Stimulated activated CD4-positive, alpha-beta T cell treated with anti-CD3 and anti-CD28 coated beads, TNF-alpha, amount 100 ng/mL, for 24 hours (primary cell): ENCODE results near the gene APCDD1.

Source experiments
- DNase-seq, 3 experiments: peaks; one replicate each; pipeline ENCODE4 v3.0.0-alpha.2; 2020; ENCODE audit warnings: low read depth in 3 of 3

The APCDD1 gene

DNA sequence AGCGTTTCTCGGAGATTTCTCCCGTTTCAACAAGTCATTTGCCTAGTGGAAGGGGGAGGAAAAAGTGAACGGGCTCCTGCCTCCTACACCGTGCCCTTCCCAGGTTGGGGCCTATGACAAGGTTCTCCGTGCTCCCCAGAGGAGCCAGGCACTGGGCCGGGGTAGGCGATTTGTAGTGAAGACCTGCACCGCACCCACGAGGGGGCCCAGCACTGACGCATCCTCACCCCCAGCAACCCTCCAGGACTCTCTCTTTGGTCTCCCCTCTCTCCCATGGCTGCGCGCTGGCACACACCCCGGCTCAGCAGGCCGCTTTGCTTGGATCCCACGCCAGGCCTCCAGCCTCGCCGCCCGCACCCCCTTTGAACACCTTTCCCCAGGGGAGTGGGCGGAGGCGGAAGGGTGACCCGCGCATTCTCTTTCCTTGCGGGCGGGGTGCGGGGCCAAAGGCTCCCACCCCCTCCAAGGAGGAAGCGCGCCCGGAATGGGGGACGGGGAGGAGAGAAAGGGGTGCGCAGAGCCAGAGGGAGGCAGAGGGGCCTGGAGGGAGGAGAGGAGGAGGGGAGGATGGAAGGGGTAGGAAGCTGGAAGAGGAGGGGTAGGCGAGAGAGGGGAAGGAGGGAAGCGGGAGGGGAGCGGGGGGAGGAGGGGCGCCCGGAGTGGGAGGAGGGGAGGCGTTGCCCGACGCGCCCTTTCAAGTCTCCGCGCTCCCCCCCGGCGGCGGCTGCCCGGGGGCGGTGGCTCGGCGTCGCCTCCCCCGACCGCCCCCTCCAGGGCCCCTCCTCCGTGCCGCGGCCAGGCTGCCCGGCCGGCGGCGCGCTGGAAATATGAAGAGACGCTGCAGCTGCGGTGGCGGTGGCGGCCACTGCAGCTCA is at the start of gene APCDD1:
TSS of gene APCDD1 (plus strand) at position 830 of the 875 bp plus-strand sequence. CDS start 347 bp downstream, outside the sequence.
- no peak for DNase-seq

- no peak for DNase-seq
These were observed 49.4 kb upstream of the APCDD1 start for GRCh38 chr18:10405014-10405493.

DNA sequence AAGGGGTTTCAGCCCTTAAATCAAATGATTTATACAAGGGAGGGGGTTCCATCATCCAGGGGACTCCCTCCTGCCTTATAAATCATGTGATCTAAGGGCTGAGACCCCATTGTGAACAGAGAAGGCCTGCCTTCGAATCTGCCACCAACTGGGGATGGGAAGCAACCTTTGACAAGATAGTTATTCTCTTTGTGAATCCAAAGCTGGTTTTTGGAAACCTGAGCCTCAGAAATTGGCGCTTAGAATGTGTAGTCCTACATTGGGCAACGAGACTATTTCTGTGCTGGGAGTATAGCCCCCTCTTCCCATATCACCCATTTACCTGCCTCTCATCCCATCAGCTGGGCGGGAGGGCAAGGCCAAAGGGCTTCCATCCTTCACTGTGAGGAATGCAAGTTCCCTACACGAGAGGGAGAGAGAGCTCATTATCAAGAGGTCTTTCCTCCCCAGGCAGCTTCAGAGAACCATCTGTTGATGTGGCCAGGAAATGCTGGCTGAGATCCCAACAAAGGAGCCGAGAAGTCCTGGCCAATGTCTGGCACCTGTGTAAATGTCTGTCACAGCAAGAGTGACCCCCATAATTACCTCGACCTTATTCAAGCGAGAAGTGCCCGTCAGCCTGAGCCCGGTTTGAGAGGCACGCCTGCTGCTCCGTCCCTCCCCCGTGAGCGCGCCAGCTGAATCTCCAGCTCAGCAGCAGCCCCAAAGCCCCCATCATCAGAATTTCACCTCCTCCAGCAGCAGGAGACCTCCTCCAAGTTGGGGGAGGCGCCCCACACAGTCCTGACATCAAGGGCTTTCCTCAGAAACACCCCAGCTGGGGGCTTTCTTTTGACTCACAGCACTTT is 48.4 kb upstream of the APCDD1 start:
- no peak for DNase-seq

DNA sequence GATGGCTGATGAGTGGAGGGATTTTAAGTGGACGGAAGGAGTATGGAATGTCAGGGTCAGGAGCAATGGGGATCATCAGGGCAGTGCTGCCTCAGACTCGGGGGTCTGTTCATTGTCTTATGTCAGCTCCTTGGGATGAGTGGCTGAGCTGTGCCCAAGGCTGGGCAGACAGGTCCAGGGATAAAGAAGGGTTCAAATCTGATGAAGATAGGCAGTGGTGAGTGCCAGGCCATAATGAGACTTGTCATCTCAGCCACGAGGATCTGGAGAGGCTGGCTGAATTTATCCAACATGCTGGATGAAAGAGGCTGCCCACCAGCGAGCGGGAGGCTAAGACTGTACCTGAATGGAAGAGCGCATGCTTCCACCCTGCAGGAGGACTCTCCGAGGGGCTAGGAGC is 46.3 kb upstream of the APCDD1 start:
- DNase-seq, result no peak

DNA sequence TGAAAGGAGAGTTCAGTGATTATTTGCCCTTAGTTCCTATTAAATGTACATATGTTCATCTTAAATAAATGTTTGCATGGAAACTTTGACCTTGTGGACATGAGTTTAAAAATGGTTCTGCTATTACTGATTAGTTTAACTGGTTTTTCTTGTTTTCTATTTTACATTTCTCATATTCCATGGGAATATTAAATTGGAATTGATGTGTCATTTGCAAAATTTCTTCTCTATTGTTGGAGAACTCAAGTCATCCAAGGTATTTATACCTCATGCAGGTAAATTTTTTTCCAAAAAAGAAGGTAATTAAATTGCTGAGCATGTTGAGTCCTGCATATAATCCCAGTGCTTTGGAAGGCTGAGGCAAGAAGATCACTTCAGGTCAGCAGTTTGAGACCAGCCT is 45.4 kb upstream of the APCDD1 start:
- DNase-seq, result no peak

DNA sequence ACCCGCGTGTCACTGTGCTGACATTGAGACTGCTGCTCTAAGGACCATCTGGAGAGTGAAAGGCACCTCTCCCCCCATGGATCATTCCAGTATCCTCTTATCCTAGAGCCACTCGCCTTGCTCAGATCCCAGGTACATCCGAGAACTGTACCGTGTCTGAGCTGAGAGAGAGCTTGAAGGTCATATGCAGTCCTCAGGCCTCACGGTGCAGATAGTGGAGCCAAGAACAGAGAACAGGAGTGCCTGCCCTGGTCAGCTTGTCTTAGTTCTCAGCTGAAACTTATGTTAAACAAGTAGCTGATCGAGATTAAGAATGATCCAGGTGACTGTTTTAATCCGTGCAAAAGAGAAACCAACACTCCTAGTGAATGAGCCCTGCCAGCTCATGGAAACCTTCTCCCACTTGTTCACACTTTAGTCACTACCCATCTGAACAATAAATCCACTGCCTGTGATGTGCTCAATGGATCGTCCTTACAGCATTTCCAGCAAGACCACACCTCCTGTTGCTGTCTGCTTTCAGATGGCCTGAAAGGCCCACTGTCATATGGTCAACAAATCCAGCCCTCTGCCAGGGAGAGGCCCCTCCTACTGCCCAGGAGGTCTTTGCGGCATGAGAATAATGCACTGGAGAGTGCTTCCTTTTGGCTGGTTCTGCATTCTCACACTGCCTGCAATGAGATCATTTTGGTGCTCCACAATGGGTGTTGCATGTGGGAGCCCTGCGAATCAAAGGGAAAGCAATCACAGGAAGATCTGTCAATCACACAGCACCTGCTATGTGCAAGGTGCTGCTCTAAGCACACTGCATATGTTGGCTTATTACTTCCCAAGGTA is 43.7 kb upstream of the APCDD1 start:
- DNase-seq, result no peak

GRCh38 chr18:10412933-10413332 is 41.5 kb upstream of the APCDD1 start:
- no peak for DNase-seq

GRCh38 chr18:10413722-10414121 is 40.7 kb upstream of the APCDD1 start:
- DNase-seq, result no peak

- DNase-seq, result no peak
These were observed 40.1 kb upstream of the APCDD1 start for GRCh38 chr18:10414293-10414842.

DNA sequence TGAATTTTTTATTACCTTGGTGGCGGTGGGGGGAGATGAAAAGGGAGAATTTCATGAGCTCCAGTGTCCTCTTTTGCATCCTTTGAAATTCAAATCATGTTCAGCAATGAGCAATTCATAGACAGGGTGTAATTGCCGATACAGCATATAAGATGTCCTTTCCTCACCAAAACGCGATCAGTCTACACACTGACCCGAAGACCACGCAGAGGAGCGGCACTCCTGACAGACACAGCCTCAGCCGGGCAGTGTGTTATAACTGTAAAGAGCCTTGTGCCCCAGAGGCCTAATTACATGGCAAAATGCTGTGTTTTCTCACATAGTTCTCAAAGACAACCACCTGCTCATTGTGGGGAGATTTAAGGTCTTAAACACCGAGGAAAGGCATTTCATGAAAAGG is 38.4 kb upstream of the APCDD1 start:
- DNase-seq, result no peak

DNA sequence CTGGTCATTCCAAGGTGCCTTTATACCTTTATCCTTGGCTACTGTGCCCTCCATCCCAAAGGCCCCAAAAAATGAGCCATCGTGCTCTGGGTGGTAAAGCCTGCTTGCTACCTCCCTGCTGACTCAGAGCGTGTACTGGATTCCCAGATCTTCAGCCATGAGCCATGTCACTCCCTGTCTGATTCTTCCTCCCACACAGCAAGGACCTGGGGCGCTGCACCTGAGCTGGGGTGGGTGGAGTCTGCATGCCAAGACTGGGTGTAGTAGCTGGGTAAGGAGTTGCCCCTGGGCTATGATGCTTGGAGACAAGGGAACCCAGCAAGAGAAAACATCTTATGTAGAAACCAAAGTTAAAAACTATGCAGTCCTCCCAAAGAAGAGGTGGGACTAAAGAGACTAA is 37.2 kb upstream of the APCDD1 start:
- no peak for DNase-seq

DNA sequence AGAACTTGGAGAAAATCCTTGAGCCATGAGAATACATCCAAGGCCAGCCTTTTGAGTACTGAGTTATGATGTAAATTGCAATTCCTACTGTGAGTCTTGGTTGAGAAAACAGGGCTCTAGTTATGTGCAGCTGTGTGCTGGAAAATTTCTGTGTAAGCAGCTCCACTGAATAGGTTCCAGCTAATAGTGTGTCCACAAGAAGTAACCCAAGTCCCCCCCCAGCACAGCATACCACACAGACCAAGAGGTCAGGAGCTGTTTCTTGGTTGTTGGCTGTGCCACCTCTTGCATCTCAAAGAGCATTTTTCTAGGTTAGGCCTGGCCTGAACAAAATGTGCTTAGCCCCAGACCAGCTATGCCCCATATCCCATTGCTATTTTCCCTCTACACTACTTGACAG is 36.8 kb upstream of the APCDD1 start:
- no peak for DNase-seq

GRCh38 chr18:10418836-10419235 is 35.6 kb upstream of the APCDD1 start:
- DNase-seq, result no peak

GRCh38 chr18:10419420-10420103 is 34.9 kb upstream of the APCDD1 start:
- DNase-seq, result no peak

GRCh38 chr18:10420561-10421352 is 33.7 kb upstream of the APCDD1 start:
- no peak for DNase-seq

GRCh38 chr18:10421859-10422258 is 32.6 kb upstream of the APCDD1 start:
- no peak for DNase-seq

DNA sequence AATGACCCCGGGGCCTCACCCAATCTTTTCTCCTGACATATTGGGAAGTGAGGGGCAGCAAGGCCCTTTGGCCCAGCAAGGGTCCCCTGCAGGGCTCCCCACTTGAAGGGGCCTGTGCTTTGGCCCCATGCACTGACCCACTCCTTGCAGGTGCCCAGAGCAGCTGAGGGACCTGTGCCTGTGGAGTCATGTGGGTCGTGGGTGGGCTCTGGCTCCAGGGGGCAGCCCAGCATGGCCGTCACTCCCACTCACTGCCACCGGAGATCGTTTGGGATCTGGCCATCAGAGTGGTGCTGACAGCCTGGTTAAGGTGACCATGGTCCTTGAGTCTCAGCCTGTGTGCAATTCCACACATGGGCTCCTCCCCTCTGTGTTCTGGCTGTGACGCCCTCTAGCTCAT is 31.7 kb upstream of the APCDD1 start:
- DNase-seq, result no peak

DNA sequence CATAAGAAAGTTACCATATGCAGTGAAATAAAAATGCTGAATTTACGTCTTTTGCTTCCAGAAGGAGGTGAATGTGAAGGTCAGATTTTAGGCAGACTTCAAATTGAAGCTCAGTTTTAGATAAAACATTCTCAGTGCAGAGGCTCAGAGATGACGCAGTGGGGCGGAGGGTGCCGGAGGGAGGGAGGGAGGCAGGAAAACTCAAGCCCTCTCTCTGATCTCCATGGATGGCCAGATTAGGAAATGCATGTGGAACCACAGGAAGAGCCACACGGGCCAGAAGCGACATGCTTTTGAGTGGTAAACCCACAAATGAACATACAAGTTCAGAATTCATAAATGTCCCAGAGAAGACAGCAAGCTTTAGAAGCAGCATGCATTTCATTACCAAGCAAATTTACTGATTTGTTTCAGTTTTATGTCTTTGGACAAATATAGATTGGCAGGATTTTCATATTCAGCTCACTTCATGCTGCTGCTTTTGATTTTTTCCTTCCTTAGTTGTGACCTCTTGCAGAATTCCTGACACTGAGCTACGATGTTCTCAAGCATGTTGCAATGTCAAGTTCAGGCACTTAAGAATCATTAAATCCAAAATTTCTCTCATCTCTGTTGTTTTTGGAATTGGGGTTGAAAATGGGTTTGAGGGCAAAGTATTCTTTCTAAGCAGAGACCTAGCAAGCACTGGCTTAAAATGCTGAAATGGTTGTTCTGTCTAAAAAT is 29.7 kb upstream of the APCDD1 start:
- no peak for DNase-seq

DNA sequence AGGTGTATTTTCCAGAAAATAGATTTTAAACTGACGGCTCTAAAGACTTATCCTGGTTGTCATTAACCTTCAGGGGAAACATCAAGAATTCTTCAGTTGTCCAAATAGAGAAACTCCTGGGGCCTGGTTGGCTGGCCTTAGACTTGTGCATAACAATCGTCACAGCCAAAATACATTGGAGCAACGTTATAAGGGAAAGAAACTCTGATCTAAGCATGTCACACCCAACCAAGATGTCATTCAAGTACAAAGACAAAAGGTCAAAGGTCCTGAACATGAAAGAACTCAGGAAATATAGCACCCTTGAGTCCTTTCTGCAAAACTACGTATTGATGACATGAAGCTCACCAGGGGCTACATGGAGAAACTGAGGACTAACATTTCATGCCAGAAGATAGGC is 23.8 kb upstream of the APCDD1 start:
- DNase-seq, result no peak
